IMR-90 (cell line): ENCODE results near the gene COX4I1. TPM values are rescaled to one million over a fixed set of nuclear protein-coding genes. Genes with fewer than 3 reads are reported as not detected.

Source experiments
- ATAC-seq: fragments of 200-7000 bp; cut with Tn5 transposase; 2 replicates; pipeline ENCODE4 v1.9.1; 2020; ENCODE audit warnings: low read depth, mild to moderate bottlenecking, moderate library complexity
- BruUV-seq: library from RNA; stranded (reverse); fragments of 400-500 nt; replicated peaks from 2 replicates; lab custom pipeline; 2021; lab: Mats Ljungman, UMichigan
- CTCF ChIA-PET: fragments of 300-600 bp; formaldehyde crosslinking; extraction: SDS; loops from one replicate; lab custom pipeline; 2021; ENCODE audit warnings: antibody characterized with exemption; lab: Yijun Ruan, JAX
- POLR2A ChIA-PET: fragments of 300-600 bp; sonication (Branson Sonifier 250); formaldehyde crosslinking; loops from one replicate; lab custom pipeline; 2022; ENCODE audit warnings: antibody characterized with exemption; ENCODE audit not compliant: unreplicated experiment; lab: Charles Lee
- DNase-seq: peaks from one replicate; pipeline ENCODE4 v3.0.0; 2013
- H2AFZ ChIP-seq: replicated peaks from 2 replicates; pipeline ENCODE3; 2013; ENCODE audit warnings: low read length, mild to moderate bottlenecking; ENCODE audit not compliant: poor library complexity
- H2AK5ac ChIP-seq: 2 replicates; pipeline ENCODE4 v1.6.1; 2013; ENCODE audit warnings: low read depth, low read length, inconsistent platforms
- H2AK9ac ChIP-seq: replicated peaks from 2 replicates; pipeline ENCODE3; 2013; ENCODE audit warnings: mild to moderate bottlenecking, low read depth, low read length, moderate library complexity; ENCODE audit not compliant: poor library complexity
- H2BK120ac ChIP-seq: 2 replicates; pipeline ENCODE4 v1.6.1; 2013; ENCODE audit warnings: low read depth, low read length, inconsistent platforms
- H2BK15ac ChIP-seq: 3 replicates; pipeline ENCODE4 v1.6.1; 2013; ENCODE audit warnings: low read depth, low read length, inconsistent platforms
- H2BK20ac ChIP-seq: 2 replicates; pipeline ENCODE4 v1.6.1; 2013; ENCODE audit warnings: low read depth, mild to moderate bottlenecking, inconsistent platforms, low read length, moderate library complexity
- H2BK5ac ChIP-seq: 2 replicates; pipeline ENCODE4 v1.6.1; 2013; ENCODE audit warnings: mild to moderate bottlenecking, low read depth, low read length, inconsistent platforms; ENCODE audit not compliant: poor library complexity, severe bottlenecking
- H3K14ac ChIP-seq: replicated peaks from 2 replicates; pipeline ENCODE4 v1.6.1; 2013; ENCODE audit warnings: low read depth, low read length, inconsistent platforms
- H3K18ac ChIP-seq: 2 replicates; pipeline ENCODE4 v1.6.1; 2013; ENCODE audit warnings: low read depth, low read length, control low read depth
- H3K23ac ChIP-seq: 2 replicates; pipeline ENCODE4 v1.6.1; 2013; ENCODE audit warnings: low read depth, low read length, inconsistent platforms
- H3K27ac ChIP-seq: 2 replicates; pipeline ENCODE4 v1.5.1; 2013; ENCODE audit warnings: mild to moderate bottlenecking, control low read depth, low read length; ENCODE audit not compliant: insufficient read depth
- H3K27me3 ChIP-seq: 2 replicates; pipeline ENCODE4 v1.6.1; 2013; ENCODE audit warnings: low read length; ENCODE audit not compliant: control insufficient read depth, insufficient read depth
- H3K36me3 ChIP-seq: 2 replicates; pipeline ENCODE4 v1.6.1; 2013; ENCODE audit warnings: low read length, mixed read lengths; ENCODE audit not compliant: control insufficient read depth, insufficient read depth
- H3K4ac ChIP-seq: 2 replicates; pipeline ENCODE4 v1.6.1; 2013; ENCODE audit warnings: low read depth, low read length, inconsistent platforms
- H3K4me1 ChIP-seq: 2 replicates; pipeline ENCODE4 v1.6.1; 2013; ENCODE audit warnings: low read length, mixed read lengths; ENCODE audit not compliant: control insufficient read depth, insufficient read depth
- H3K4me2 ChIP-seq: 2 replicates; pipeline ENCODE4 v1.6.1; 2013; ENCODE audit warnings: low read depth, mild to moderate bottlenecking, control low read depth, low read length, moderate library complexity
- H3K4me3 ChIP-seq: 2 replicates; pipeline ENCODE4 v1.5.1; 2013; ENCODE audit warnings: low read depth, mild to moderate bottlenecking, control low read depth, low read length, moderate library complexity; ENCODE audit not compliant: insufficient read depth
- H3K56ac ChIP-seq: 2 replicates; pipeline ENCODE4 v1.6.1; 2013; ENCODE audit warnings: low read length, inconsistent platforms; ENCODE audit not compliant: insufficient read depth; ENCODE audit errors: extremely low read depth
- H3K79me1 ChIP-seq, 2 experiments: 2 replicates each; pipeline ENCODE4 v1.6.1; 2013; ENCODE audit warnings: low read length in 2 of 2, inconsistent platforms in 1 of 2, low read depth in 1 of 2
- H3K9ac ChIP-seq: 2 replicates; pipeline ENCODE4 v1.6.1; 2013; ENCODE audit warnings: low read depth, low read length, control low read depth
- H3K9me1 ChIP-seq: 2 replicates; pipeline ENCODE4 v1.6.1; 2013; ENCODE audit warnings: low read length, inconsistent platforms; ENCODE audit not compliant: insufficient read depth
- H3K9me3 ChIP-seq: 2 replicates; pipeline ENCODE4 v1.6.1; 2013; ENCODE audit warnings: low read length; ENCODE audit not compliant: control insufficient read depth, insufficient read depth
- H4K20me1 ChIP-seq: 2 replicates; pipeline ENCODE4 v1.6.1; 2013; ENCODE audit warnings: low read length, inconsistent platforms; ENCODE audit not compliant: insufficient read depth
- H4K5ac ChIP-seq: 2 replicates; pipeline ENCODE4 v1.6.1; 2013; ENCODE audit warnings: mild to moderate bottlenecking, low read depth, low read length, control low read depth
- H4K8ac ChIP-seq, 2 experiments: 2 replicates each; pipeline ENCODE4 v1.6.1; 2013; ENCODE audit warnings: low read depth in 2 of 2, low read length in 2 of 2, control low read depth in 1 of 2, inconsistent platforms in 1 of 2
- H4K91ac ChIP-seq: 2 replicates; pipeline ENCODE4 v1.6.1; 2013; ENCODE audit warnings: low read depth, low read length, inconsistent platforms; ENCODE audit not compliant: insufficient read depth
- CEBPB ChIP-seq: IDR thresholded peaks from 2 replicates; pipeline ENCODE4 v1.6.1; 2012; ENCODE audit warnings: low read depth, low read length, improper control_type of control experiment
- CHD1 ChIP-seq: IDR thresholded peaks from 2 replicates; pipeline ENCODE4 v1.6.1; 2012; ENCODE audit warnings: low read depth, low read length, improper control_type of control experiment
- FOS ChIP-seq: fragments of 150-350 bp; IDR thresholded peaks from 2 replicates; pipeline ENCODE4 v1.6.1; 2016; ENCODE audit warnings: low read depth, low read length
- MAZ ChIP-seq: IDR thresholded peaks from 2 replicates; pipeline ENCODE4 v1.6.1; 2012; ENCODE audit warnings: low read depth, mild to moderate bottlenecking, low read length, improper control_type of control experiment, moderate library complexity, borderline replicate concordance
- POLR2A ChIP-seq: IDR thresholded peaks from 2 replicates; pipeline ENCODE4 v1.6.1; 2012; ENCODE audit warnings: mild to moderate bottlenecking, low read depth, low read length
- RCOR1 ChIP-seq: IDR thresholded peaks from 2 replicates; pipeline ENCODE4 v1.6.1; 2012; ENCODE audit warnings: mild to moderate bottlenecking, low read length, improper control_type of control experiment; ENCODE audit not compliant: insufficient replicate concordance
- RFX5 ChIP-seq: IDR thresholded peaks from 2 replicates; pipeline ENCODE4 v1.8.0; 2012; ENCODE audit warnings: low read depth, mild to moderate bottlenecking, low read length, moderate library complexity
- SMC3 ChIP-seq: fragments of 150-350 bp; IDR thresholded peaks from 2 replicates; pipeline ENCODE4 v1.6.1; 2016; ENCODE audit warnings: low read depth, mild to moderate bottlenecking, antibody characterized with exemption, low read length, moderate library complexity
- WGBS, 2 experiments: methylation state at CpG; one replicate each; pipeline versions ENCODE4 v1.1.5 to v1.1.7; 2013; ENCODE audit warnings: missing lambda C conversion rate in 2 of 2; ENCODE audit not compliant: insufficient read length in 1 of 2; ENCODE audit errors: extremely low coverage in 2 of 2; 5-methylcytosine and 5-hydroxymethylcytosine counted together
- dilution Hi-C: fragments of 300-500 bp; cut with HindIII; formaldehyde crosslinking; loops from one replicate; pipeline ENCODE4 v1.14.3; 2018; ENCODE audit warnings: low sequenced_read_pairs; ENCODE audit not compliant: unreplicated experiment
- in situ Hi-C: fragments of 300-500 bp; cut with MboI; formaldehyde crosslinking; loops from 3 replicates; pipeline ENCODE4 v1.14.3; 2019; ENCODE audit warnings: low sequenced_read_pairs, inconsistent platforms, mixed read lengths
- intact Hi-C: fragments of 100-400 bp; cut with micrococcal nuclease; formaldehyde crosslinking; loops from 2 replicates; pipeline ENCODE4 v1.10.0; 2022
- polyA plus RNA-seq, 3 experiments: library from polyadenylated mRNA; depleted of rRNA; stranded (reverse); fragments of >200 nt; gene quantifications; 2 replicates each; pipeline ENCODE4 v1.2.3, GENCODE V29; 2012; ENCODE audit warnings: low replicate concordance in 1 of 3
- total RNA-seq: library from RNA; depleted of rRNA; stranded (reverse); fragments of >200 nt; gene quantifications from 2 replicates; pipeline ENCODE4 v1.2.3, GENCODE V29; 2012

The COX4I1 gene
- total and polyA plus RNA-seq, 2 of the 4 experiments (the other 2 are of a cell fraction) = 397 to 700 TPM

DNA sequence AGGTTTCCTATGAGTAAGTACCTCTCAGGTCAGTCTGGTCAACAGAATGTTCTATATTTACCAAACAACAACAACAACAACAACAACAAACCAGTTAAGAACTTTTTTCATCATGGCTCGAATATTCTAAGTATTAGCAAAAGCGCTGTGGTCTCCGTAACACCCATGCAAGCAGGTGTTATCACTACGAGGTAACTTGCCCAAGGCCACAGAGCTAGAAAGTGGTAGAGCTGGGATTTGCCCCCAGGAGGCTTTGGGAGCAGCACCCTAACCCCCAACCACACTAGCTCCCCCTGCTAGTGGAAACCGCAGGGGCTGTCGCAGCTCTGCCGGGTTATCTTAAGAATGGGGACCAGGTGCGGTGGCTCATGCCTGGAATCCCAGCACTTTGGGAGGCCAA, 24.7 kb upstream of the COX4I1 start:
- Histone ChIP-seq H3K9ac (no peak overlapping the region), H3K4me3 (no peak overlapping the region), H3K36me3 (peaks cover 25% of the 10 kb centered on the region), H3K23ac (no peak overlapping the region), H4K20me1 (peaks cover 8% of the 10 kb centered on the region), H2BK120ac (no peak overlapping the region), H2BK15ac (no peak overlapping the region), H4K5ac (no peak overlapping the region), H3K4me1 (no peaks in the 10 kb centered on the region; the same call in 1 of the 2 replicates), H3K79me1 (peaks cover 3 to 9% of the 10 kb centered on the region in 2 experiments; a peak in 1 of 4 replicates), H3K9me3 (no peaks in the 10 kb centered on the region), H3K4me2 (no peak overlapping the region), H4K8ac (no peak overlapping the region), H3K56ac (no peak overlapping the region), H3K18ac (no peak overlapping the region), H3K9me1 (no peaks in the 10 kb centered on the region), H2AFZ (no peak overlapping the region), H2BK5ac (no peak overlapping the region), H2AK5ac (no peak overlapping the region), H2BK20ac (no peak overlapping the region), H3K27me3 (no peaks in the 10 kb centered on the region), H3K14ac (no peak overlapping the region), H4K91ac (no peak overlapping the region), H3K27ac (no peak overlapping the region), H2AK9ac (no peak overlapping the region), H3K4ac (no peak overlapping the region)
- TF ChIP-seq RFX5 (no peak), POLR2A (no peak), MAZ (no peak), CEBPB (no peak), FOS (no peak), CHD1 (no peak), SMC3 (no peak), RCOR1 (no peak)
- ATAC-seq = no peak
- dilution Hi-C loops (no loop called here), in situ Hi-C loops (no loop called here), intact Hi-C loops (no loop called here)
- WGBS, 2 experiments = 83% methylated on average over 1 of the region's 8 CpGs; no CpG with 5 or more reads in 1 of the 2 experiments
- POLR2A ChIA-PET = no interaction called here
- CTCF ChIA-PET = no interaction called here
- no peak for DNase-seq
- BruUV-seq = no TSS peak
